Neural cell (in vitro differentiated cells): ENCODE results near the gene FKBP10. TPM values are rescaled to one million over a fixed set of nuclear protein-coding genes. Genes with fewer than 3 reads are reported as not detected.

ENCODE experiments used
- H2AFZ ChIP-seq: fragments of 200-600, 300-800 bp; sonication (generic), shearing (Covaris generic); 2 replicates; pipeline ENCODE4 v1.6.0; 2014; ENCODE audit warnings: low read depth, mild to moderate bottlenecking, antibody characterized with exemption, low read length, moderate library complexity
- H3F3A ChIP-seq: fragments of 200-600 bp; shearing (Covaris generic); 2 replicates; pipeline ENCODE4 v1.6.1; 2016; ENCODE audit warnings: mild to moderate bottlenecking, moderate library complexity, mixed read lengths, antibody characterized with exemption, low read length; ENCODE audit not compliant: insufficient read depth, poor library complexity, severe bottlenecking
- H3K27ac ChIP-seq: fragments of 200-600, 300-800 bp; sonication (generic), shearing (Covaris generic); 2 replicates; pipeline ENCODE4 v1.5.1; 2014; ENCODE audit warnings: mild to moderate bottlenecking, low read length, moderate library complexity
- H3K27me3 ChIP-seq: fragments of 300-800, 200-600 bp; sonication (generic), shearing (Covaris generic); 2 replicates; pipeline ENCODE4 v1.6.0; 2014; ENCODE audit warnings: mild to moderate bottlenecking, low read depth, low read length, moderate library complexity; ENCODE audit not compliant: insufficient read depth
- H3K36me3 ChIP-seq: fragments of 300-800, 200-600 bp; sonication (generic), shearing (Covaris generic); 2 replicates; pipeline ENCODE4 v1.5.1; 2014; ENCODE audit warnings: mild to moderate bottlenecking, antibody characterized with exemption, low read length, moderate library complexity; ENCODE audit not compliant: insufficient read depth
- H3K4me2 ChIP-seq: fragments of 300-800, 200-600 bp; sonication (generic), shearing (Covaris generic); 2 replicates; pipeline ENCODE4 v1.6.0; 2014; ENCODE audit warnings: mild to moderate bottlenecking, low read length
- H3K4me3 ChIP-seq: fragments of 300-800, 200-600 bp; sonication (generic), shearing (Covaris generic); 2 replicates; pipeline ENCODE4 v1.5.1; 2014; ENCODE audit warnings: mild to moderate bottlenecking, low read length, moderate library complexity
- H3K79me2 ChIP-seq: fragments of 200-600 bp; shearing (Covaris generic); replicated peaks from 2 replicates; pipeline ENCODE4 v1.6.0; 2014; ENCODE audit warnings: mild to moderate bottlenecking, low read length, moderate library complexity; ENCODE audit not compliant: insufficient read depth
- H3K9ac ChIP-seq: fragments of 300-800, 200-600 bp; sonication (generic), shearing (Covaris generic); 2 replicates; pipeline ENCODE4 v1.6.1; 2016; ENCODE audit warnings: mild to moderate bottlenecking, low read length, mixed read lengths
- H3K9me2 ChIP-seq: fragments of 200-600 bp; shearing (Covaris generic); 2 replicates; pipeline ENCODE4 v1.6.1; 2016; ENCODE audit warnings: mild to moderate bottlenecking, low read length, mixed read lengths; ENCODE audit not compliant: insufficient read depth
- H3K9me3 ChIP-seq: fragments of 200-600, 300-800 bp; sonication (generic), shearing (Covaris generic); 2 replicates; pipeline ENCODE4 v1.6.1; 2016; ENCODE audit warnings: mild to moderate bottlenecking, mixed run types, low read length, moderate library complexity, mixed read lengths
- H4K20me1 ChIP-seq: fragments of 200-600 bp; shearing (Covaris generic); 2 replicates; pipeline ENCODE4 v1.6.1; 2016; ENCODE audit warnings: mild to moderate bottlenecking, mixed run types; ENCODE audit not compliant: insufficient read depth
- EP300 ChIP-seq: fragments of 450-650 bp; conservative IDR thresholded peaks from 2 replicates; pipeline ENCODE4 v1.6.1; 2014; ENCODE audit warnings: antibody characterized with exemption, mild to moderate bottlenecking, moderate library complexity; ENCODE audit not compliant: poor library complexity, severe bottlenecking
- EZH2 ChIP-seq: fragments of 200-600, 300-800 bp; shearing (Covaris generic), sonication (generic); IDR thresholded peaks from 2 replicates; pipeline ENCODE4 v1.6.1; 2014; ENCODE audit warnings: antibody characterized with exemption, low read length, borderline replicate concordance, mild to moderate bottlenecking; ENCODE audit not compliant: insufficient read depth, poor library complexity, severe bottlenecking
- MXI1 ChIP-seq: fragments of 450-650 bp; conservative IDR thresholded peaks from 2 replicates; pipeline ENCODE4 v1.6.1; 2014; ENCODE audit warnings: antibody characterized with exemption, mild to moderate bottlenecking; ENCODE audit not compliant: poor library complexity, severe bottlenecking
- POLR2AphosphoS5 ChIP-seq: IDR thresholded peaks from 2 replicates; pipeline ENCODE4 v1.6.1; 2012
- TAF1 ChIP-seq: IDR thresholded peaks from 2 replicates; pipeline ENCODE4 v1.6.1; 2012; ENCODE audit warnings: low read depth
- polyA plus RNA-seq: library from polyadenylated mRNA; depleted of rRNA; stranded (reverse); fragments of >200 nt; gene quantifications from 2 replicates; pipeline ENCODE4 v1.2.3, GENCODE V29; 2014
- TF ChIP-seq, protein P1 (sequence below): IDR thresholded peaks from 2 replicates; pipeline ENCODE4 v1.6.1; 2012; ENCODE audit warnings: borderline replicate concordance

FKBP10 gene
- polyA plus RNA-seq, 1 donor from 2014 or later = 3.5 TPM

- Histone ChIP-seq H3K79me2 (peaks cover 53% of the 10 kb centered on the region), H3K4me3 (peak overlapping the region; percentile 24), H3K9me3 (no peaks in the 10 kb centered on the region), H3K27ac (no peak overlapping the region), H2AFZ (no peak overlapping the region), H3K27me3 (no peaks in the 10 kb centered on the region), H3F3A (no peaks in the 10 kb centered on the region), H3K9ac (no peak overlapping the region), H4K20me1 (no peaks in the 10 kb centered on the region), H3K4me2 (no peak overlapping the region), H3K36me3 (no peaks in the 10 kb centered on the region), H3K9me2 (no peaks in the 10 kb centered on the region)
- TF ChIP-seq EP300 (peak; percentile 41), EZH2 (no peak)
Measured at GRCh38 chr17:41860254-41860931, 47.6 kb downstream of the FKBP10 start.

DNA sequence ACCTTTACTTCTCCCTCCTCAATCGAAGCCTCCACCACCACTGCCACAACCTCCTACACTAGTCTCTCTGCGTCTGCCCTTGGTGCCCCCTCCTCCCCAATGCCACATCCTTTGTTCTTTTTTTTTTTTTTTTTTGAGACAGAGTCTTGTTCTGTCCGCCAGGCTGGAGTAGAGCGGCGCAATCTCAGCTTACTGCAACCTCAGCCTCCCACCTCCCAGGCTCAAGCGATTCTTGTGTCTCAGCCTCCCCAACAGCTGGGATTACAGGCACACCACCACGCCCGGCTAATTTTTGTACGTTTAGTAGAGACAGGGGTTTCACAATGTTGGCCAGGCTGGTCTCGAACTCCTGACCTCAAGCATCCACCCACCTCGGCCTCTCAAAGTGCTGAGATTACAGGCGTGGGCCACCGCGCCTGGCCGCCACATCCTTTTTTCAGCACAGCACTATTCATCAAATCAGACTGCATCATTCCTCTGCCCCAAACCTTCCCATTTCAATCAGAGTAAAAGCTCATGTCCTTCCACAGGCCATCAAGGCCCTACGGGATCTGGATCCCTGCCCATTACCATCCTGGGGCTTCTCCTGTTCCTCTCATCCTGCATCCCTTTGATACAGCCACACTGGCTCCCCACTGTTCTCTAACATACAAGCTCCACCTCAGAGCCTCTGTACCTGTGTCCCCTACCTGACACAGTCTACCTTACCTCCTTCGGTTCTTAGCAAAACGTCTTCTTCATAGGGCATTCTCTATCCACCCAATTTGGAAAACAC, 50.5 kb downstream of the FKBP10 start:
- Histone ChIP-seq H3K9me3 (no peaks in the 10 kb centered on the region), H2AFZ (no peak overlapping the region), H3K79me2 (peaks cover 49% of the 10 kb centered on the region), H3K27ac (peak overlapping the region; percentile 96), H3K27me3 (no peaks in the 10 kb centered on the region), H3K9me2 (no peaks in the 10 kb centered on the region), H3K36me3 (no peaks in the 10 kb centered on the region), H3K9ac (peak overlapping the region; percentile 91), H3F3A (no peaks in the 10 kb centered on the region), H4K20me1 (no peaks in the 10 kb centered on the region), H3K4me2 (peak overlapping the region; percentile 69), H3K4me3 (peak overlapping the region; percentile 95)
- TF ChIP-seq TAF1 = no peak
- TF ChIP-seq, protein P1, sequence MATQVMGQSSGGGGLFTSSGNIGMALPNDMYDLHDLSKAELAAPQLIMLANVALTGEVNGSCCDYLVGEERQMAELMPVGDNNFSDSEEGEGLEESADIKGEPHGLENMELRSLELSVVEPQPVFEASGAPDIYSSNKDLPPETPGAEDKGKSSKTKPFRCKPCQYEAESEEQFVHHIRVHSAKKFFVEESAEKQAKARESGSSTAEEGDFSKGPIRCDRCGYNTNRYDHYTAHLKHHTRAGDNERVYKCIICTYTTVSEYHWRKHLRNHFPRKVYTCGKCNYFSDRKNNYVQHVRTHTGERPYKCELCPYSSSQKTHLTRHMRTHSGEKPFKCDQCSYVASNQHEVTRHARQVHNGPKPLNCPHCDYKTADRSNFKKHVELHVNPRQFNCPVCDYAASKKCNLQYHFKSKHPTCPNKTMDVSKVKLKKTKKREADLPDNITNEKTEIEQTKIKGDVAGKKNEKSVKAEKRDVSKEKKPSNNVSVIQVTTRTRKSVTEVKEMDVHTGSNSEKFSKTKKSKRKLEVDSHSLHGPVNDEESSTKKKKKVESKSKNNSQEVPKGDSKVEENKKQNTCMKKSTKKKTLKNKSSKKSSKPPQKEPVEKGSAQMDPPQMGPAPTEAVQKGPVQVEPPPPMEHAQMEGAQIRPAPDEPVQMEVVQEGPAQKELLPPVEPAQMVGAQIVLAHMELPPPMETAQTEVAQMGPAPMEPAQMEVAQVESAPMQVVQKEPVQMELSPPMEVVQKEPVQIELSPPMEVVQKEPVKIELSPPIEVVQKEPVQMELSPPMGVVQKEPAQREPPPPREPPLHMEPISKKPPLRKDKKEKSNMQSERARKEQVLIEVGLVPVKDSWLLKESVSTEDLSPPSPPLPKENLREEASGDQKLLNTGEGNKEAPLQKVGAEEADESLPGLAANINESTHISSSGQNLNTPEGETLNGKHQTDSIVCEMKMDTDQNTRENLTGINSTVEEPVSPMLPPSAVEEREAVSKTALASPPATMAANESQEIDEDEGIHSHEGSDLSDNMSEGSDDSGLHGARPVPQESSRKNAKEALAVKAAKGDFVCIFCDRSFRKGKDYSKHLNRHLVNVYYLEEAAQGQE = peak; percentile 12

- peak overlapping the region; percentile 96 for H3K27ac ChIP-seq
- peaks cover 42% of the 10 kb centered on the region for H3K79me2 ChIP-seq
- no peaks in the 10 kb centered on the region for H4K20me1 ChIP-seq
- H3K9me3 ChIP-seq = no peaks in the 10 kb centered on the region
- peak overlapping the region; percentile 96 for H2AFZ ChIP-seq
- H3K4me3 ChIP-seq = peak overlapping the region; percentile 95
- TF ChIP-seq, protein P1 = no peak
- TF ChIP-seq POLR2AphosphoS5 = no peak
- TF ChIP-seq MXI1 = no peak
- H3K4me2 ChIP-seq = peak overlapping the region; percentile 69
- peak overlapping the region; percentile 91 for H3K9ac ChIP-seq
- H3K27me3 ChIP-seq = no peaks in the 10 kb centered on the region
- H3K9me2 ChIP-seq = no peaks in the 10 kb centered on the region
- H3K36me3 ChIP-seq = no peaks in the 10 kb centered on the region
- no peaks in the 10 kb centered on the region for H3F3A ChIP-seq
Measured at GRCh38 chr17:41864498-41864835, 51.7 kb downstream of the FKBP10 start.
